Transverse colon (tissue), 4 donors: Measurements from ENCODE around the gene PTRH1. TPM values are rescaled to one million over a fixed set of nuclear protein-coding genes. Genes with fewer than 3 reads are reported as not detected.

Source experiments
- DNase-seq: peaks from one replicate; pipeline ENCODE4 v3.0.0-alpha.2; 2019
- H3K27ac ChIP-seq, 4 donors: fragments of 200-600 bp; sonication (generic); 2 replicates each; pipeline ENCODE4 v1.5.1; 2016 to 2018; ENCODE audit warnings: inconsistent platforms in 4 of 4
- H3K27me3 ChIP-seq: fragments of 200-600 bp; sonication (generic); 2 replicates; pipeline ENCODE4 v1.5.1; 2017; ENCODE audit warnings: inconsistent platforms
- H3K36me3 ChIP-seq, 4 donors: fragments of 200-600 bp; sonication (generic); 2 replicates each; pipeline ENCODE4 v1.5.1; 2017 to 2019; ENCODE audit warnings: inconsistent platforms in 4 of 4
- H3K4me1 ChIP-seq, 4 donors: fragments of 200-600 bp; sonication (generic); 2 replicates each; pipeline ENCODE4 v1.5.1; 2017 to 2020; ENCODE audit warnings: inconsistent platforms in 4 of 4
- H3K4me3 ChIP-seq, 4 donors: fragments of 200-600 bp; sonication (generic); 1 replicate in 1 of 4; 2 replicates in 3 of 4; pipeline versions ENCODE4 v1.5.1 to v1.6.1; 2017 to 2019; ENCODE audit warnings: inconsistent platforms in 4 of 4
- H3K9me3 ChIP-seq, 2 donors: fragments of 200-600 bp; sonication (generic); 2 replicates each; pipeline ENCODE4 v1.5.1; 2017 to 2019; ENCODE audit warnings: inconsistent platforms in 2 of 2
- CTCF ChIP-seq, 5 experiments: fragments of 200-600 bp in 3 of 5; fragments of 450-650 bp in 2 of 5; sonication (generic) in 3 of 5; IDR thresholded peaks; 1 replicate in 2 of 5; 2 replicates in 3 of 5; pipeline ENCODE4 v1.5.1; 2016 to 2017; ENCODE audit warnings: antibody characterized with exemption in 5 of 5, inconsistent platforms in 3 of 5, mild to moderate bottlenecking in 2 of 5, moderate library complexity in 1 of 5
- EP300 ChIP-seq: sonication (generic); formaldehyde crosslinking; IDR thresholded peaks from one replicate; pipeline ENCODE4 v1.6.1; 2017; ENCODE audit warnings: antibody characterized with exemption, low read depth
- POLR2A ChIP-seq: fragments of 450-650 bp; IDR thresholded peaks from one replicate; pipeline ENCODE4 v1.6.1; 2016; ENCODE audit warnings: antibody characterized with exemption, mild to moderate bottlenecking, moderate library complexity
- POLR2AphosphoS5 ChIP-seq, 3 donors: sonication (generic); formaldehyde crosslinking; IDR thresholded peaks; one replicate each; pipeline ENCODE4 v1.6.1; 2016; ENCODE audit warnings: antibody characterized with exemption in 3 of 3
- WGBS, 2 donors: methylation state at CpG; one replicate each; pipeline ENCODE4 v1.1.5; 2018; ENCODE audit warnings: low coverage in 1 of 2; 5-methylcytosine and 5-hydroxymethylcytosine counted together
- in situ Hi-C, 4 donors: fragments of 200-750 bp; cut with MboI; loops; one replicate each; pipeline versions ENCODE4 v1.15.0 to v1.15.1; 2017; ENCODE audit warnings: low sequenced_read_pairs in 3 of 4, low pct_ligation_motif_present in 1 of 4, low pct_unique_long_range_greater_than_20kb in 1 of 4
- intact Hi-C: fragments of 100-400 bp; cut with DNase I; formaldehyde crosslinking; loops from one replicate; pipeline ENCODE4 v1.15.1; 2023; ENCODE audit warnings: low total_unique reads
- total RNA-seq, 4 donors: library from RNA; depleted of rRNA; stranded (reverse); fragments of >200 nt; gene quantifications; one replicate each; pipeline ENCODE4 v1.1.0, GENCODE V29; 2016

Gene PTRH1
- total RNA-seq, 4 donors from 2014 or later, result 2.4 to 9.7 (median 6.2) TPM

DNA sequence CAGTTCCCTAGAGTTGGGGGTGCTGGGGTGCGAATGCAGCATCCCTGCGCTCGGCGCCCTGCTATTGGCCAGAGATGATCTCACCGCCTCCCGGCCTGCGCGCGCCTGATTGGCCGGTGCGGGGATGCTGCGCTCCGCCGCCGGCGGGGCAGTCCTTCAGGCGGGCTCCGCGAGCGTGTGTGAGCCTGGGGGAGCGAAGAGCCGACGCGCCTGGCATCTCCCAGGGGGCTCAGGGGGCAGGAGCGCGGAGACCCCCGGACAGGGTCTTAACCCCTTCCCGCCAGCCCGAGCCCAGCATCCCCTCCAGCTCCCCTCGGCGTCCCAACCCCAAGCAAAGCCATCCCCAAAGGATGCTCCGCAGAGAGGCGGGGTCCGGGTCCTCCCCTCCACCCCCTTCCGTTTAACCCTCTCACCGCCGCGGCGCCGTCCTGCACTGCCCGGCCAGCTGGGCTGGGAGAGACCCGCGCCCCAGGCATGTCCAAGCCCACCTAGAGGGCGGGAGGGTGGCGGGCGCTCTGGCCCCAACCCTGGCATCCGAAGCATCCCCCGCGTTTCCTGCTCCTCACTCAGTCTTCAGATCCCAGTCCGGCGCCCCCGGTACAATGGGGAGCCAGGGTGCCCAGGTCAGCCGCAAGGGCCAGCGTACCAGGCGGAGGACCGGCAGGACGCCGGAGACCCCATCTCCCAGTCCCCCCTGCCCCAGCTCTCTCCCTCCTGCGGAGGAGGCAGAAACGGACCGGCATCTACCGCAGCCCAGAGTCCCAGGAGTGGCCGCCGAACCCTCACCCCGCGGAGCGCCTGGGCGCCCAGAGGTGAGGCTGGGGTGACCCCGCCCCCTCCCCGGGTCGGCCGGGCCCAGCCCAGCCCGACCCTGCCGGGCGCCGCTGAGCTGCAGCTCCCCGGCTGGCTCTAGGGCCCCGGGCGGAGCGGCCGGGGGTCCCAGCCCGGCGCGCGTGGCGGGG, 38.9 kb upstream of the PTRH1 start:
- no peak for TF ChIP-seq EP300
- TF ChIP-seq POLR2AphosphoS5 (IDR thresholded peaks at IDR 0.05), result no peak
- TF ChIP-seq CTCF (IDR thresholded peaks at IDR 0.05), result no peak
- H3K27me3 ChIP-seq, result peaks cover 54% of the 10 kb centered on the region
- intact Hi-C loops, result no loop called here

GRCh38 chr9:127753622-127754021, 38.2 kb upstream of the PTRH1 start:
- no peak overlapping the region for H3K27ac ChIP-seq
- H3K36me3 ChIP-seq, result no peaks in the 10 kb centered on the region
- H3K27me3 ChIP-seq, result peaks cover 54% of the 10 kb centered on the region
- no peak overlapping the region for H3K4me3 ChIP-seq
- 71% methylated on average over 8 of the region's 8 CpGs; no CpG with 5 or more reads in 1 of the 2 donors for WGBS, 2 donors
- in situ Hi-C loops (no loop called here), intact Hi-C loops (no loop called here)
- TF ChIP-seq POLR2AphosphoS5 (IDR thresholded peaks at IDR 0.05), result no peak
- TF ChIP-seq POLR2A, result no peak
- TF ChIP-seq EP300, result no peak
- TF ChIP-seq CTCF (IDR thresholded peaks at IDR 0.05), result no peak
- no peak for DNase-seq
- no peaks in the 10 kb centered on the region for H3K9me3 ChIP-seq
- H3K4me1 ChIP-seq, result peaks cover 0 to 3% (median 0%) of the 10 kb centered on the region in 4 donors

More for the DNA sequence above, 38.9 kb upstream of the PTRH1 start:
- H3K4me1 ChIP-seq, result peaks cover 0 to 3% (median 0%) of the 10 kb centered on the region in 4 donors
- H3K27ac ChIP-seq, result no peak overlapping the region
- DNase-seq, result no peak
- in situ Hi-C loops, result no loop called here
- H3K36me3 ChIP-seq, result no peaks in the 10 kb centered on the region
- WGBS, 2 donors, result 24% methylated on average over 45 of the region's 86 CpGs; no CpG with 5 or more reads in 1 of the 2 donors
- no peak overlapping the region for H3K4me3 ChIP-seq
- H3K9me3 ChIP-seq, result no peaks in the 10 kb centered on the region

- H3K4me1 ChIP-seq, result peaks cover 0 to 3% (median 0%) of the 10 kb centered on the region in 4 donors
- DNase-seq, result no peak
- in situ Hi-C loops, result no loop called here
- peaks cover 54% of the 10 kb centered on the region for H3K27me3 ChIP-seq
- no peaks in the 10 kb centered on the region for H3K9me3 ChIP-seq
- no peak for TF ChIP-seq POLR2A
- TF ChIP-seq POLR2AphosphoS5 (IDR thresholded peaks at IDR 0.05), result no peak
- TF ChIP-seq EP300, result no peak
- no peak for TF ChIP-seq CTCF (IDR thresholded peaks at IDR 0.05)
- no peaks in the 10 kb centered on the region for H3K36me3 ChIP-seq
- intact Hi-C loops, result no loop called here
- no peak overlapping the region for H3K27ac ChIP-seq
- 64 to 78% methylated on average over 4 to 8 of the region's 8 CpGs for WGBS, 2 donors
- no peak overlapping the region for H3K4me3 ChIP-seq
Measured at GRCh38 chr9:127753148-127753547, 37.7 kb upstream of the PTRH1 start.

DNA sequence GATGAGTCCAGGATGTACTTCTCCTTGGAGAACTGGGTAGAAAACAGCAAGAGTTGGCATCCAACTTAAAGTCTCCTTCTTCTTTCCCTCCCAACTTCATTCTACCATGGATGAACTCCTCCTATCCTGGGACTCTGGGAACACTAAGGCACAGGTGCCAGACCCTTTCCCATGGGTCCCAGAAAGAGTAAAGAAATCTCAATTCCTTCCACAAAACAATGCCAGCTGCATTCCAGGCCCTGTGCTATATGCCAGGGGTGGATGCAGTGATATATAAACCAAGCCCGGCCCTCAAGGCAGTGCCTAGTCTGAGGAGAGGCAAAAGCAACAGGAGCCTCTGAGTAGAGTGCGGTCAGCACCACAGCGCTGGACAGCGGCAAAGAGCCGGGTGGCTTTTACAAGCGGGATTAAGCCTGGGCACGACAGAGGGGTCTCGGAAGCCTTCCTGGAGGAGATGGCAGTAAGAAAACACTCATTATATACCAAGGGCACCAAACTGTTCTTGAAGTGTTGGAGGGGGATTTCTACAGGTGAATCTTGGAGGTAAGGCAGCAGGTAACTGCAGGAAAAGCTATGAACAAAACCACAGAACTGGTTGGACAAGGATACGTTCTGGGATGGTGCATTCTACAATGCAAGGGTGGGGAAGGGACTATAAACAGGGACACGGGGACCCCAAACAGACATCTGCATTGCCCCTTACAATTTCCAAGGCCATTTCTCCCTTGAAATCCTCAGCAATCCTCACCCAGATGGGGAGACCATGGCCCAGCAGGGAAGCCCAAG, 36.0 kb upstream of the PTRH1 start:
- 23% methylated on average over 10 of the region's 10 CpGs; no CpG with 5 or more reads in 1 of the 2 donors for WGBS, 2 donors
- H3K27me3 ChIP-seq, result peaks cover 59% of the 10 kb centered on the region

More for the DNA sequence above, 36.0 kb upstream of the PTRH1 start:
- in situ Hi-C loops (no loop called here), intact Hi-C loops (no loop called here)
- DNase-seq, result no peak
- TF ChIP-seq POLR2A (no peak), CTCF (IDR thresholded peaks at IDR 0.05) (no peak), POLR2AphosphoS5 (IDR thresholded peaks at IDR 0.05) (no peak), EP300 (no peak)
- no peaks in the 10 kb centered on the region for H3K9me3 ChIP-seq
- peaks cover 0 to 3% (median 0%) of the 10 kb centered on the region in 4 donors for H3K4me1 ChIP-seq
- no peak overlapping the region for H3K27ac ChIP-seq
- H3K4me3 ChIP-seq, result no peak overlapping the region
- no peaks in the 10 kb centered on the region for H3K36me3 ChIP-seq
